Neural cell (in vitro differentiated cells): ENCODE results near the gene CLIC3. TPM values are rescaled to one million over a fixed set of nuclear protein-coding genes. Genes with fewer than 3 reads are reported as not detected.

Source experiments
- H2AFZ ChIP-seq: fragments of 200-600, 300-800 bp; sonication (generic), shearing (Covaris generic); 2 replicates; pipeline ENCODE4 v1.6.0; 2014; ENCODE audit warnings: low read depth, mild to moderate bottlenecking, antibody characterized with exemption, low read length, moderate library complexity
- H3F3A ChIP-seq: fragments of 200-600 bp; shearing (Covaris generic); 2 replicates; pipeline ENCODE4 v1.6.1; 2016; ENCODE audit warnings: mild to moderate bottlenecking, moderate library complexity, mixed read lengths, antibody characterized with exemption, low read length; ENCODE audit not compliant: insufficient read depth, poor library complexity, severe bottlenecking
- H3K27ac ChIP-seq: fragments of 200-600, 300-800 bp; sonication (generic), shearing (Covaris generic); 2 replicates; pipeline ENCODE4 v1.5.1; 2014; ENCODE audit warnings: mild to moderate bottlenecking, low read length, moderate library complexity
- H3K27me3 ChIP-seq: fragments of 300-800, 200-600 bp; sonication (generic), shearing (Covaris generic); 2 replicates; pipeline ENCODE4 v1.6.0; 2014; ENCODE audit warnings: mild to moderate bottlenecking, low read depth, low read length, moderate library complexity; ENCODE audit not compliant: insufficient read depth
- H3K36me3 ChIP-seq: fragments of 300-800, 200-600 bp; sonication (generic), shearing (Covaris generic); 2 replicates; pipeline ENCODE4 v1.5.1; 2014; ENCODE audit warnings: mild to moderate bottlenecking, antibody characterized with exemption, low read length, moderate library complexity; ENCODE audit not compliant: insufficient read depth
- H3K4me2 ChIP-seq: fragments of 300-800, 200-600 bp; sonication (generic), shearing (Covaris generic); 2 replicates; pipeline ENCODE4 v1.6.0; 2014; ENCODE audit warnings: mild to moderate bottlenecking, low read length
- H3K4me3 ChIP-seq: fragments of 300-800, 200-600 bp; sonication (generic), shearing (Covaris generic); 2 replicates; pipeline ENCODE4 v1.5.1; 2014; ENCODE audit warnings: mild to moderate bottlenecking, low read length, moderate library complexity
- H3K79me2 ChIP-seq: fragments of 200-600 bp; shearing (Covaris generic); replicated peaks from 2 replicates; pipeline ENCODE4 v1.6.0; 2014; ENCODE audit warnings: mild to moderate bottlenecking, low read length, moderate library complexity; ENCODE audit not compliant: insufficient read depth
- H3K9ac ChIP-seq: fragments of 300-800, 200-600 bp; sonication (generic), shearing (Covaris generic); 2 replicates; pipeline ENCODE4 v1.6.1; 2016; ENCODE audit warnings: mild to moderate bottlenecking, low read length, mixed read lengths
- H3K9me2 ChIP-seq: fragments of 200-600 bp; shearing (Covaris generic); 2 replicates; pipeline ENCODE4 v1.6.1; 2016; ENCODE audit warnings: mild to moderate bottlenecking, low read length, mixed read lengths; ENCODE audit not compliant: insufficient read depth
- H3K9me3 ChIP-seq: fragments of 200-600, 300-800 bp; sonication (generic), shearing (Covaris generic); 2 replicates; pipeline ENCODE4 v1.6.1; 2016; ENCODE audit warnings: mild to moderate bottlenecking, mixed run types, low read length, moderate library complexity, mixed read lengths
- H4K20me1 ChIP-seq: fragments of 200-600 bp; shearing (Covaris generic); 2 replicates; pipeline ENCODE4 v1.6.1; 2016; ENCODE audit warnings: mild to moderate bottlenecking, mixed run types; ENCODE audit not compliant: insufficient read depth
- CTCF ChIP-seq: fragments of 450-650 bp; IDR thresholded peaks from 2 replicates; pipeline ENCODE4 v1.5.1; 2014; ENCODE audit warnings: antibody characterized with exemption, mild to moderate bottlenecking, moderate library complexity; ENCODE audit not compliant: poor library complexity, severe bottlenecking
- EP300 ChIP-seq: fragments of 450-650 bp; conservative IDR thresholded peaks from 2 replicates; pipeline ENCODE4 v1.6.1; 2014; ENCODE audit warnings: antibody characterized with exemption, mild to moderate bottlenecking, moderate library complexity; ENCODE audit not compliant: poor library complexity, severe bottlenecking
- EZH2 ChIP-seq: fragments of 200-600, 300-800 bp; shearing (Covaris generic), sonication (generic); IDR thresholded peaks from 2 replicates; pipeline ENCODE4 v1.6.1; 2014; ENCODE audit warnings: antibody characterized with exemption, low read length, borderline replicate concordance, mild to moderate bottlenecking; ENCODE audit not compliant: insufficient read depth, poor library complexity, severe bottlenecking
- MXI1 ChIP-seq: fragments of 450-650 bp; conservative IDR thresholded peaks from 2 replicates; pipeline ENCODE4 v1.6.1; 2014; ENCODE audit warnings: antibody characterized with exemption, mild to moderate bottlenecking; ENCODE audit not compliant: poor library complexity, severe bottlenecking
- POLR2AphosphoS5 ChIP-seq: IDR thresholded peaks from 2 replicates; pipeline ENCODE4 v1.6.1; 2012
- RAD21 ChIP-seq: fragments of 450-650 bp; conservative IDR thresholded peaks from 2 replicates; pipeline ENCODE4 v1.6.1; 2014; ENCODE audit warnings: antibody characterized with exemption, mild to moderate bottlenecking, moderate library complexity
- REST ChIP-seq: IDR thresholded peaks from 2 replicates; pipeline ENCODE4 v1.6.1; 2012; ENCODE audit warnings: borderline replicate concordance
- SMC3 ChIP-seq: fragments of 450-650 bp; conservative IDR thresholded peaks from 2 replicates; pipeline ENCODE4 v1.6.1; 2014; ENCODE audit warnings: antibody characterized with exemption, mild to moderate bottlenecking, moderate library complexity; ENCODE audit not compliant: poor library complexity
- TAF1 ChIP-seq: IDR thresholded peaks from 2 replicates; pipeline ENCODE4 v1.6.1; 2012; ENCODE audit warnings: low read depth
- polyA plus RNA-seq: library from polyadenylated mRNA; depleted of rRNA; stranded (reverse); fragments of >200 nt; gene quantifications from 2 replicates; pipeline ENCODE4 v1.2.3, GENCODE V29; 2014

CLIC3 gene
- polyA plus RNA-seq, 1 donor from 2014 or later = not detected

- Histone ChIP-seq H3K27me3 (no peaks in the 10 kb centered on the region), H3K79me2 (no peaks in the 10 kb centered on the region), H2AFZ (no peak overlapping the region), H3K9me2 (no peaks in the 10 kb centered on the region), H3K9ac (no peak overlapping the region), H4K20me1 (no peaks in the 10 kb centered on the region), H3K9me3 (no peaks in the 10 kb centered on the region), H3K36me3 (no peaks in the 10 kb centered on the region), H3K4me3 (no peak overlapping the region), H3K27ac (no peak overlapping the region), H3F3A (no peaks in the 10 kb centered on the region), H3K4me2 (no peak overlapping the region)
- peak; percentile 5 for TF ChIP-seq SMC3
- TF ChIP-seq REST = no peak
Observed at GRCh38 chr9:137035507-137035834, 39.1 kb upstream of the CLIC3 start.

- no peaks in the 10 kb centered on the region for H3K9me3 ChIP-seq
- no peaks in the 10 kb centered on the region for H3K36me3 ChIP-seq
Observed at GRCh38 chr9:137034709-137035506, 38.5 kb upstream of the CLIC3 start.

More at GRCh38 chr9:137034709-137035506, 38.5 kb upstream of the CLIC3 start:
- H3K4me3 ChIP-seq = no peak overlapping the region
- no peak overlapping the region for H3K27ac ChIP-seq
- no peaks in the 10 kb centered on the region for H3K9me2 ChIP-seq
- H3K79me2 ChIP-seq = no peaks in the 10 kb centered on the region
- H3K27me3 ChIP-seq = no peaks in the 10 kb centered on the region
- H3F3A ChIP-seq = no peaks in the 10 kb centered on the region
- H2AFZ ChIP-seq = no peak overlapping the region
- no peaks in the 10 kb centered on the region for H4K20me1 ChIP-seq
- no peak overlapping the region for H3K9ac ChIP-seq
- no peak overlapping the region for H3K4me2 ChIP-seq
- TF ChIP-seq EZH2 = no peak
- TF ChIP-seq SMC3 = peak; percentile 79
- no peak for TF ChIP-seq TAF1
- peak; percentile 75 for TF ChIP-seq RAD21
- TF ChIP-seq REST = no peak
- TF ChIP-seq POLR2AphosphoS5 = no peak
- TF ChIP-seq MXI1 = no peak
- peak; percentile 91 for TF ChIP-seq CTCF
- TF ChIP-seq EP300 = no peak
